GM20431 (cell line): ENCODE data around the gene WRAP73.

Source experiments
- in situ Hi-C: fragments of 300-500 bp; cut with MseI, MboI; formaldehyde crosslinking; loops from one replicate; pipeline ENCODE4 v1.15.0; 2020; ENCODE audit warnings: low sequenced_read_pairs; ENCODE audit not compliant: unreplicated experiment

WRAP73 gene

GRCh38 chr1:3602375-3602774, 47.5 kb downstream of the WRAP73 start:
- in situ Hi-C loops: no loop called here

GRCh38 chr1:3601743-3602142, 48.2 kb downstream of the WRAP73 start:
- in situ Hi-C loops: no loop called here

- in situ Hi-C loops: no loop called here
Observed at GRCh38 chr1:3600354-3600753, 49.5 kb downstream of the WRAP73 start.

- in situ Hi-C loops: no loop called here
Observed at GRCh38 chr1:3599816-3600215, 50.1 kb downstream of the WRAP73 start.

GRCh38 chr1:3599286-3599811, 50.6 kb downstream of the WRAP73 start:
- in situ Hi-C loops: no loop called here

GRCh38 chr1:3598522-3599285, 51.2 kb downstream of the WRAP73 start:
- in situ Hi-C loops: no loop called here

- in situ Hi-C loops: no loop called here
Observed at GRCh38 chr1:3598051-3598491, 51.8 kb downstream of the WRAP73 start.

GRCh38 chr1:3597599-3597964, 52.3 kb downstream of the WRAP73 start:
- in situ Hi-C loops: no loop called here

- in situ Hi-C loops: no loop called here
Observed at GRCh38 chr1:3596663-3597598, 53.0 kb downstream of the WRAP73 start.

- in situ Hi-C loops: no loop called here
Observed at GRCh38 chr1:3595949-3596348, 54.0 kb downstream of the WRAP73 start.

- in situ Hi-C loops: no loop called here
Observed at GRCh38 chr1:3594706-3595377, 55.1 kb downstream of the WRAP73 start.

- in situ Hi-C loops: no loop called here
Observed at GRCh38 chr1:3593745-3594144, 56.2 kb downstream of the WRAP73 start.

GRCh38 chr1:3593334-3593733, 56.6 kb downstream of the WRAP73 start:
- in situ Hi-C loops: no loop called here

- in situ Hi-C loops: no loop called here
Observed at GRCh38 chr1:3590951-3591865, 58.7 kb downstream of the WRAP73 start.

GRCh38 chr1:3590139-3590763, 59.7 kb downstream of the WRAP73 start:
- in situ Hi-C loops: no loop called here

GRCh38 chr1:3588395-3588794, 61.5 kb downstream of the WRAP73 start:
- in situ Hi-C loops: no loop called here

- in situ Hi-C loops: no loop called here
Observed at GRCh38 chr1:3586986-3587759, 62.7 kb downstream of the WRAP73 start.

GRCh38 chr1:3585940-3586568, 63.8 kb downstream of the WRAP73 start:
- in situ Hi-C loops: no loop called here
